Measurements from ENCODE around the gene DTNB. TPM values are rescaled to one million over a fixed set of nuclear protein-coding genes. Genes with fewer than 3 reads are reported as not detected.

Gene DTNB
- total and polyA plus RNA-seq, 8 donors = 10.5 to 70.0 (median 33.7) TPM

DNA sequence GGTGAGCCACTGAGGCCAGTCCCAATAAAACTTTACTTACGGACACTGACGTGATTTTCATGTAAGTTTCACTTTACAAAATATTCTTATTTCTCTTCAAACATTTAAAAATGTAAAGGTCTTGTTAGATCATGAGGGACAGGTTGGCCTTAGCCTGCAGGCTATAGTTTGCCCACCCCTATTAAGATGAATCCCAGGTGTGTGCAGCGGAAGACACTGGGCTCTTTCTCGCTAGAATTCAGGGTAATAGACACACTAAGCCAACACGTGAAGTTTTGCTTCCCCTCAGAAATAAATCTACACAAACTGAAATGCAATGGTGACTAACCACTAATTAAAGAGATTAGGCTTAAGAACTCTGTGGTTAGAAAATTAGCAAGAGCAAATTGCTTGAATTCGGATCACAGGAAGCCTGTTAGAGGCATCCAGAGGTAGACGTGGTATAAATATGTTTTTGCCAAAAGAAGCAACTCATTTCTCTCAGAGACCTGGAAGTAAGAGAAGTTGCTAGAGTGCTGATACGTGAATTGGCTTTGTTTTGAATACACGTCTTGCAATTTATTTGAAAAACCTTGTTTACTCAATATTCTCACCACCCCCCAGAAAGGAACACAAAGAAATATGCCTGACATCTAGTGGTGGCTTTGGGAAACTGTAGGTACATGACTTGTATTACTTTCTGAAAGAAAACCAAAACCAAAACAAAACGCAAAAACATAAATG lies 151.6 kb downstream of the DTNB start:
- DNase-seq = peak in 1 of 2 donors; percentile 92
- intact Hi-C loops (cut with DNase I; ENCODE audit: low total_unique reads) = loop anchor here (10.0 kb wide), 1 partner anchor 147 kb away; no protein-coding TSS in a partner anchor
- peak overlapping the region in 3 of 5 donors; percentile 28 to 54 (median 54) for H3K27ac ChIP-seq

DNA sequence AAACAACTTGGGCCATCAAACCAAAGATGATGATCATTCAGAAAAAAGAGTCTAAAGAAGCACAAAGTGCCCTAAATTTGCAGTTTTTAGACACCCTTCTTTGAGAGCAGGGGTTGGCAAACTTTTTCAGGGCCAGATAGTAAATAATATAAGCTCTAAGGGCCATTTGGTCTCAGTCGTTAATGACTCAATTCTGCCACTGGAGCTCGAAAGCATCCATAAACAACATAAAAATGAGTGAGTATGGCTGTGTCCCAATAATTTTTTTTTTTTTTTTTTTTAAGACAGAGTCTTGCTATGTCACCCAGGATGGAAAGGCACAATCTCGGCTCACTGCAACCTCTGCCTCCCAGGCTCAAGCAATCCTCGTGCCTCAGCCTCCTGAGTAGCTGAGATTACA lies 152.3 kb downstream of the DTNB start:
- Histone ChIP-seq H3K4me3 (no peak overlapping the region), H3K9me3 (no peaks in the 10 kb centered on the region), H3K36me3 (no peaks in the 10 kb centered on the region), H3K27ac (no peak overlapping the region), H3K4me1 (peaks cover 0 to 23% (median 14%) of the 10 kb centered on the region in 4 donors), H3K27me3 (no peaks in the 10 kb centered on the region)
- no peak for DNase-seq
- WGBS, 5 donors = 66 to 80% (median 74%) methylated on average over 4 of the region's 4 CpGs
- intact Hi-C loops (cut with DNase I; ENCODE audit: low total_unique reads) = loop anchor here (10.0 kb wide), 1 partner anchor 146 kb away; no protein-coding TSS in a partner anchor
- TF ChIP-seq POLR2AphosphoS5 (IDR thresholded peaks at IDR 0.05) (no peak), CTCF (IDR thresholded peaks at IDR 0.05) (no peak), POLR2A (IDR thresholded peaks at IDR 0.05) (no peak), EP300 (IDR thresholded peaks at IDR 0.05) (no peak)

More for the DNA sequence above, 151.6 kb downstream of the DTNB start:
- Histone ChIP-seq H3K4me1 (peaks cover 0 to 23% (median 12%) of the 10 kb centered on the region in 4 donors), H3K4me3 (peak overlapping the region; percentile 27 to 41 (median 36)), H3K27me3 (no peaks in the 10 kb centered on the region), H3K36me3 (no peaks in the 10 kb centered on the region), H3K9me3 (no peaks in the 10 kb centered on the region)
- 40 to 43% (median 41%) methylated on average over 10 of the region's 10 CpGs for WGBS, 5 donors
- TF ChIP-seq POLR2AphosphoS5 (IDR thresholded peaks at IDR 0.05) = peak in 1 of 3 donors; percentile 46
- peak in 5 of 7 experiments; percentile 68 to 93 (median 75) for TF ChIP-seq CTCF (IDR thresholded peaks at IDR 0.05)
- TF ChIP-seq POLR2A (IDR thresholded peaks at IDR 0.05) = no peak
- no peak for TF ChIP-seq EP300 (IDR thresholded peaks at IDR 0.05)

GRCh38 chr2:25517701-25518100 lies 155.7 kb downstream of the DTNB start:
- no peaks in the 10 kb centered on the region for H3K36me3 ChIP-seq
- intact Hi-C loops (cut with DNase I; ENCODE audit: low total_unique reads) = no loop called here
- H3K4me3 ChIP-seq = no peak overlapping the region
- 71 to 77% (median 72%) methylated on average over 4 of the region's 4 CpGs for WGBS, 5 donors
- no peak overlapping the region for H3K27ac ChIP-seq
- H3K4me1 ChIP-seq = peaks cover 0 to 28% (median 14%) of the 10 kb centered on the region in 4 donors
- TF ChIP-seq POLR2A (IDR thresholded peaks at IDR 0.05) = no peak
- no peak for TF ChIP-seq CTCF (IDR thresholded peaks at IDR 0.05)
- no peak for TF ChIP-seq EP300 (IDR thresholded peaks at IDR 0.05)
- TF ChIP-seq POLR2AphosphoS5 (IDR thresholded peaks at IDR 0.05) = no peak
- no peak for DNase-seq
- no peaks in the 10 kb centered on the region for H3K9me3 ChIP-seq
- no peaks in the 10 kb centered on the region for H3K27me3 ChIP-seq

GRCh38 chr2:25514043-25514637 lies 159.2 kb downstream of the DTNB start:
- Histone ChIP-seq H3K36me3 (no peaks in the 10 kb centered on the region), H3K4me1 (peaks cover 0 to 14% (median 5%) of the 10 kb centered on the region in 4 donors), H3K9me3 (no peaks in the 10 kb centered on the region), H3K4me3 (no peak overlapping the region), H3K27me3 (no peaks in the 10 kb centered on the region), H3K27ac (no peak overlapping the region)
- DNase-seq = no peak
- no peak for TF ChIP-seq POLR2A (IDR thresholded peaks at IDR 0.05)
- no peak for TF ChIP-seq EP300 (IDR thresholded peaks at IDR 0.05)
- no peak for TF ChIP-seq CTCF (IDR thresholded peaks at IDR 0.05)
- TF ChIP-seq POLR2AphosphoS5 (IDR thresholded peaks at IDR 0.05) = no peak
- intact Hi-C loops (cut with DNase I; ENCODE audit: low total_unique reads) = no loop called here
- 78 to 93% (median 83%) methylated on average over 3 of the region's 3 CpGs for WGBS, 5 donors
